NCI-H2227 treated with DMSO at 0.1 percent for 48 hours (cell line): ENCODE measurements around the gene GRAMD2B.
A peak's percentile ranks its signal among the peaks of the same experiment; 100 is the strongest.

ENCODE experiments used
- DNase-seq: peaks from one replicate; lab custom pipeline; 2025; lab: John Stamatoyannopoulos, UW

GRAMD2B gene

GRCh38 chr5:126477294-126478117 is 54.3 kb downstream of the GRAMD2B start:
- DNase-seq = peak; percentile 90

- DNase-seq = no peak
These were observed 56.6 kb downstream of the GRAMD2B start for GRCh38 chr5:126479810-126480209.

- DNase-seq = no peak
These were observed 57.6 kb downstream of the GRAMD2B start for GRCh38 chr5:126480824-126481223.

GRCh38 chr5:126481243-126481642 is 58.0 kb downstream of the GRAMD2B start:
- no peak for DNase-seq

- DNase-seq = no peak
These were observed 59.4 kb downstream of the GRAMD2B start for GRCh38 chr5:126482591-126482990.

- no peak for DNase-seq
These were observed 59.9 kb downstream of the GRAMD2B start for GRCh38 chr5:126483156-126483555.

GRCh38 chr5:126484253-126484652 is 61.0 kb downstream of the GRAMD2B start:
- no peak for DNase-seq

- DNase-seq = no peak
These were observed 63.1 kb downstream of the GRAMD2B start for GRCh38 chr5:126486332-126486731.

- DNase-seq = no peak
These were observed 64.4 kb downstream of the GRAMD2B start for GRCh38 chr5:126487596-126487995.

GRCh38 chr5:126488443-126489065 is 65.3 kb downstream of the GRAMD2B start:
- peak; percentile 85 for DNase-seq

- no peak for DNase-seq
These were observed 67.1 kb downstream of the GRAMD2B start for GRCh38 chr5:126490167-126490940.

- DNase-seq = peak; percentile 16
These were observed 69.7 kb downstream of the GRAMD2B start for GRCh38 chr5:126492939-126493338.

- no peak for DNase-seq
These were observed 71.2 kb downstream of the GRAMD2B start for GRCh38 chr5:126494393-126494792.

- no peak for DNase-seq
These were observed 74.3 kb downstream of the GRAMD2B start for GRCh38 chr5:126497506-126497905.

GRCh38 chr5:126499278-126499677 is 76.1 kb downstream of the GRAMD2B start:
- DNase-seq = no peak

- DNase-seq = peak; percentile 73
These were observed 76.7 kb downstream of the GRAMD2B start for GRCh38 chr5:126499853-126500342.

- DNase-seq = no peak
These were observed 78.2 kb downstream of the GRAMD2B start for GRCh38 chr5:126501448-126501847.

GRCh38 chr5:126503602-126504104 is 80.4 kb downstream of the GRAMD2B start:
- no peak for DNase-seq

GRCh38 chr5:126506079-126506478 is 82.9 kb downstream of the GRAMD2B start:
- DNase-seq = no peak

GRCh38 chr5:126508251-126508961 is 85.2 kb downstream of the GRAMD2B start:
- no peak for DNase-seq

GRCh38 chr5:126508962-126509279 is 85.7 kb downstream of the GRAMD2B start:
- no peak for DNase-seq

- no peak for DNase-seq
These were observed 86.1 kb downstream of the GRAMD2B start for GRCh38 chr5:126509339-126509738.
